Activated gamma-delta T cell treated with anti-CD3 and anti-CD28 coated beads, Interleukin-2, amount 50 U/mL, for 16 hours (primary cell): ENCODE data around the gene KITLG.
"Not testable (repeated sequence)": the region's sequence is repeated elsewhere in the genome, so short reads cannot be mapped to it uniquely, and the experiment has no call there.

ENCODE experiments used
- DNase-seq: peaks from one replicate; pipeline ENCODE4 v3.0.0-alpha.2; 2020; ENCODE audit warnings: low read depth

KITLG gene

DNA sequence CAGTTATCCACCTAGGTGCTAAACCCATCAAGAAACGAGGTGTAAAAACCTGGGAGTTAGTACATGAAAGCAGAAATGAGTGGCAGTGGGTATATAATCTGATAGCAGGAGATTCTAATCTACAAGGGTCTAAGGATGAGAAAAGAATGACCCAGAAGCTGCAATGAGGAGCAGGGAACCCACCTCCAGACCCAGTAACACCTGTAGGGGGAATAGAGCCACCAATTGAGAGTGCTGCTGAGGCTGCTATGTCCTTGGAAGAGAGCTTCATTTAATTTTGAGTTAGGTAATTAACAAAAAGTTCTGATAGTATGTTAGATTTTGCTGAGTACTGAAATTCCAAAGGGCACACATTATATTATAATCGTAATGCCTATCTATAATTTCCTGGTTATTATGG is 89.8 kb downstream of the KITLG start:
- no peak for DNase-seq

DNA sequence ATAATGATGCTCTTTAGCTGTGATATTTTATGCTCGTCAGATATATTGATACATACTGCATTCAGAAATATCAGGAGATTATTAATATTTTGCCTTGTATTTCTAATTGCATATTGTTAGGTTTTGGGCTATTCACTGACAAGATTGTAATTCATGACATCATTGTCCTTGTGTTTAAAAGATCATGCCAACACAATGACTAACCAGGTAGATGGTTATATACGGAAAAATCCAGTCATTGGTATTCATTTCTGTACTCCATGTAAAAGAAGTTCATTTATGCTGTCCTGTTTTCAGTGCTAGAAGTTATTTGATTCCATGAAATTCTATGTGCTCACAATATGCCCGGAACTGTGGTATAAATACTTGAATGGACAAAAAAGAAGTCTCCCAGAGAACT is 107.5 kb downstream of the KITLG start:
- DNase-seq, result no peak

DNA sequence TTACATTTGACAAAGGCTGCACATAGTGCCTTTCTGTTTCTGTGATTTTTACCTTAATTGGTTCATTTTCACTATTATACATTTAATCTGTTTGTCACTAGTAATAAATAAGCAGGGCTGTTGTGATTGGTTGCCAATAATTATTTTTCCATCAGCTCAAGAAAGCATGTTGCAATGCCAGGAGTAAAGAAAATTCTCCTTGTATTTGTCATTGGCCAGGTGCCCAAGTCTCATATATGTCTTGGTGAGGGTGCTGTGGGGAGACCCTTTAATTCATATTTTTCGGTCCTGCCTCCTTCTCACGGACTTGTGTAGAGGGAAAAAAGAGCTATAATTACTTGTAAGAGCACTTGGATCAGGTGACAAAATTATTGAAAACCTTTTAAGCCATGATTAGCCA is 108.0 kb downstream of the KITLG start:
- DNase-seq, result no peak

DNA sequence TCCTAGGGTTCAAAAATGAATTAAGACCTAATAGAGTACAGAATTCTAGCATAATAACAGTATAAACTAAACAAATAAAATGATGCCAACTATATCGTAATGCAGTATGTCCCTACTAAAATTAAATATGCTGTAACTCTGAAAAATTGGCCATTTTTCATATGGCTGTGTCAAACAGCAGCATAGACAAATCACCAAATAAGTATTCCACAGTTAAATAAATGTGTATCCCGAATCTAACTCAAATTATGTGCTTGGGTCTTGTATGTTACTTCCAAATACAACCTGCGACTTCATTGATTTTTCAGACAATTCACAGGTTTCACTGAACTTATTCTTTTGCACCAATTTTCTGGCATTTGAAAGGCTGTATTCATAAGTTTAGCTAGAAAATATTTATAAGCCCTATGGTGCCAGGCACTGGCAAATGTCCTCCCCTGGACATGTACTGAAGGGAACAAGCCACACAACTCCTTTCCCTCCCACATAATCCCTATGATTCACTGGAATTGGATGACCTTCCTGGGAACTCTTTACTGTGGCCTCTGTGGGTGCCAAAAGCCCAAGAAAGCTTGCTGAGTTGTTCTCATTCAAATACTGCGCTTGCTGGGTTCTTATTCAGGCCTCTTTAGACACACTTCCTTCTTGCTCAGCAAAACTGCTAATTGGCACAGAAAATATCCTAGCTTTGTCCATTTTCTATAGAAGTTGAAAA is 108.8 kb downstream of the KITLG start:
- DNase-seq, result no peak

DNA sequence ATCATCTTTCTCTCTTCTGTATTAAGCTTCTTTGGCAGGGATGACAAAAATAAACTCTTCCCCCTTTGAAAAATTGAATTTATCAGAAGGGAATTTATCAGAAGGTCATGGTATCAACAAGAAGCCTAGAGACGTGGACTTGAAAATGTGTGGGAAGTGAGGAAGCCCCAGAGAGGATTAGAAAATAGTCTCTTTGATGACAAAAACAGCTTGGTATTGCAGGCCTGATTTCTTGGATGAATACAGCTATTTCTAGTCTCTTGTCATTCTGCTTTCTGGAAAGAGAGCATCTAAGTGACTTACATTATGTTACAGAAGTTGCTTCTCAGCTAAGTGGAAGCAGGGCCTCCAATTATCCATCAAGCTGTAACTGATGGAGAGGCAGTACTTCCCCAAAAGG is 111.1 kb downstream of the KITLG start:
- DNase-seq, result no peak

DNA sequence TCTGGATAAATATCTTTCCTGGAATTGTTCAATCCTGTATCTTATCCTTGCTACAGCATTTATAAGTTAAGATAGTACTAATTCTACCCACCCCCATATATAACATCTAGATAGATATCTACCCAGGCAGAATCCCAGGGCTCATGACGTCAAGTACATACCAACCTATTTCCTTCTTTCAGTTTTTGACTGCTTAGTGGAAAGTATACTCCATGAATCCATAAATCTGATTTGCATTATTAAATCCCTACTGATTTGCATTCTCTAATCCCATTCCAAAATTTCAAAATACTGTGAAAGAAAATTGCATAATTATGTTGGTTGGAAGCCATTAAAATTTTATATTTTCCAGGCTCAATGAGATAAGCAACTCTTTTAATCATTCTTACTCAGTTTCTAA is 111.7 kb downstream of the KITLG start:
- DNase-seq, result no peak

DNA sequence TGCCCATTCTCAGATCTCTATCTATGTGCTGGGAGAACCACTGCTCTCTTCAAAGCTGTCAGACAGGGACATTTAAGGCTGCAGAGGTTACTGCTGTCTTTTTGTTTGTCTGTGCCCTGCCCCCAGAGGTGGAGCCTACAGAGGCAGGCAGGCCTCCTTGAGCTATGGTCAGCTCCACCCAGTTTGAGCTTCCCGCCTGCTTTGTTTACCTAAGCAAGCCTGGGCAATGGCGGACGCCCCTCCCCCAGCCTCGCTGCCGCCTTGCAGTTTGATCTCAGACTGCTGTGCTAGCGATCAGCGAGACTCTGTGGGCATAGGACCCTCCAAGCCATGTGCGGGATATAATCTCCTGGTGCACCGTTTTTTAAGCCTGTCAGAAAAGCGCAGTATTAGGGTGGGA is 113.6 kb downstream of the KITLG start:
- DNase-seq, result not testable (repeated sequence)

DNA sequence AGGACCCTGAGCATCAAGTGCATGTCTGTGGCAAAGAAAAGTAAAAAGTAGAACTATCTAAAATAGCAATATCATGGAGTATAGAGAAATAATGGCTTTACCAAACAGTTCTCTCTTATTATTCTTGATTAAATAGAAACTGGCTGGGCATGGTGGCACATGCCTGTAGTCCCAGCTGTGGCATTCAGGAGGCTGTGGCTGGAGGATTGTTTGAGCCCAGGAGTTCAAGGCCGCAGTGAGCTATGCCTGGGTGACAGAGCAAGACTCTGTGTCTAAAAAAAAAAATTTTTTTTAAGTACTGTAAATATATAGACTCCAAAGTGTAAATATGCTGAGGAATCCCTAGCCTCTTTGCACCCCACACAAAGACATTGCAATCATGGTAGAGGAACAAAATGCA is 121.9 kb downstream of the KITLG start:
- no peak for DNase-seq

DNA sequence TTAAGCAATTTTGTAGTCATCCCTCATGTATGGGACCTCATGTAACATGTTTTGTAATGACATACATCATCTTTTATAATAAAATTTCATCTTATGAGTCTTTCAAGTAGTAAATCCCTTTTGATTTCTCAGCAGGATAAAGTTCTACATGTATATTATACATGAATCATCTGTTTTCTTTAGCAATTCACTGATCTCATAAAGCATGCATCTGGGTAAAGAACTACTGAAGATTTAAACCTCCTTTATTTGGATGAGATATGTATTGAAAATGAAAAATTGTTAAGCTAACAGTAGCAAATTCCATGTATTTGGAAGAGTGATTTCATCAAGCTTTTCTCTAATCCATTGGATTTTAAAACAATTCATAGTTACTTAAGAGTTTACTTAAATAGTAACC is 126.9 kb downstream of the KITLG start:
- no peak for DNase-seq

DNA sequence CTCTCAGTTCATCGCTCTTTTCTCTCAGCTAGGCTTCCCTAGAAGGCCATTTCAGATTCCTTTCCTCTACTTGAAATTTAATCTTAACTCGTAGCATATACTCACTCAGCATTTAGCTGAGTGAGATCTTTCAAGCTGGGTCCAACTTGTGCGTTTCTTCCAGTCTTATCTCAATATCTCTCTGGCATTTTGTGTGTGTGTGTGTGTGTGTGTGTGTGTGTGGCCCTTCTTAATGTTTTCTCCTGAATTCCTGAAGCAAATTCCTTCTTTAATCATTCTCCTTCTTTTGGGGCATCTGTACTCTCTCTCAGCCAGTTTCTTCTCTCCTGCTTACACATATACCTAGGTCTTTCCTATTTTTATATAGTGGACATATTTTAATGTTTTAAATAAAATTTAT is 129.1 kb downstream of the KITLG start:
- DNase-seq, result no peak

DNA sequence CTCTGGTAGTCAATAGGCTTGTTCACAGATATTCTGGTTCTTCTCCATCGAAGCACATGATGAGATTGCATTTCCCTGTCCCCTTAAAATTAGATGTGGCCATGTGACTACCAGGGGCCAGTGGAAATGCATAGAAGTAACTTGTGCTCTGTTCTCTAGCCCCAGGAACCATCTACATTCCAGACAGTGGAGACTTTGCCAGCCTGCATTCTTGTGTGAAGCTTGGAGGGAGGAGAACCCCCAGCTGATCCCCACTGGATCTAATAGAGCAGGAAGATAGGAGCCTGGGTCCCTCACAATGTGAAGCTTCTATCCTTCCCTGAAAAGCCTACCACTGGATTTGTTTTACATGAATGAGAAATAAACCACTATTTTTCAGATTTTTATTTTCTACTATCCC is 130.1 kb downstream of the KITLG start:
- DNase-seq, result no peak

DNA sequence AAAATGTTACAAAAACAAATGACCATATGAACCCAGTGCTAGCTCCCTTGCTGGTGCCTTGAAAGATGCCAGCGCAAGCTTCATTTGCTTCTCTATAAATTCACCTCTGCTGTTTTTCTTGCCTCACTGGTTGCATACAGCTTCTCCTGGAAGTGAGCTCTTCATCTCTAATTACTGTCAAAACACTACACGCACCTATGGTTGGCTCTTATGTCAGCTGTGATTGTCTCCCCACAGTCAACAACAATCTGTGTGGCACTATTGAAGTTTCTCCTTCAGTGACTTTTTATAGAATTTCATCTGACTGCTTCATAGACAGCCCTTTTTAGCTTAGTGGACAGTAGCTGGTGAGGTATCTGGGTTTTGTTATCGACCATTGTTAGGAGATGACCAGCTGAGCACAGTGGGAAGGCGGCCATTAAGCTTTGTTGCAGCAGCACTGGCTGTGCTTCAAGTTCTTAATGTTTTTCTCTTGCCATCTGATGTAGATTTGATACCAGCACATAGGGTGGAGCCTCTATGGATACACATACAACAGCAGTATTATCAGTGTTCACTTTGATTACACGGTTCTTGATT is 131.8 kb downstream of the KITLG start:
- no peak for DNase-seq

DNA sequence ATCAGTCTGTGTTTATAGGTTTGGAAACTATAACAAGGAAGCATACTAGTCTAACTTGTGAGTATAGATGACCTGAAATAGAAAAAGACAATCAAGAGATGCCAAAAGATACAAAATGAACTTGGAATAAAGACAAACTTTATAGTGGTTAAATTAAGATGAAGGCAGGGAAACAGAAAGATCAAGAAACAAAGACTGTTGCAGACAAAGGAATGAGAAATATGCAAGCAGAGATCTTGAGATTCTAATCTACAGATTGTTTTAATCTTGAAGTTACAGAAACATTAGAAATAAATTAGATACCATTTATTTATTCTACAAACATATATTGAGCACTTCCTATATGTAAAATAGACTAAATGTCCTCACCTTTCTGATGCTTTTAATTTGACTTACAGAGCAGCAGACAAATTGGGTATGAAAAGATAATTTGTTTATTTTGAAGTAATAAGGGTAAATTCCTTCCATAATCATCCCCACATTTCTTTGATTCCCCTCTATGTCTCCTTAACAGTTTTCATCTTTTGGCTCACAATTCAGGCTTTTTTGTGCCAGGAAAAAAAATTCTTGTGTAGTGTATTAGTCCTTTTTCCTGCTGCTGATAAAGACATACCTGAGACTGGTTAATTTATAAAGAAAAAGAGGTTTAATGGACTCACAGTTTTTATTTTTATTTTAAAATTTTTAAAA is 134.4 kb downstream of the KITLG start:
- no peak for DNase-seq

DNA sequence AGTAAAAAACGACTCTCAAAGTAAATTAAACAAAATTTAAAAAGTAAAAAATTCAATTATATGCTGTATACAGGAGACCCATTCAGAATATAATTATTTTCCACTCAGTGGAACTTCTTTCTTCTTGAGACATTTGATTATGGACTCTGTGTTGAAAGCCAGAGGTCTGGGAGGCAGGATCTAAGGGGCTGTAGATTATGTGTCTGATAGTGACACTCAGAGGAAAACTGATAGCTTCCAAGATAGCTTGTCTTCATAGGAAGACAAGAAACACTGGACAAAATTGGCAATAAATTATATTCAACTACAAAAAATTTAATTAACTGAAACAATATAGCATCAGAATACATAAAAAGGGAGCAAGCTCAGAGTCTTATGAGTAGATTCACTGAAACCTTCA is 135.8 kb downstream of the KITLG start:
- DNase-seq, result no peak
